H9 (cell line): ENCODE data around the gene SMARCAL1. TPM values are rescaled to one million over a fixed set of nuclear protein-coding genes. Genes with fewer than 3 reads are reported as not detected.
A peak's percentile ranks its signal among the peaks of the same experiment; 100 is the strongest.

Experiments
- DNase-seq: peaks from one replicate; pipeline ENCODE4 v3.0.0-alpha.2; 2017
- H2AFZ ChIP-seq: one replicate; pipeline ENCODE4 v1.6.1; 2013; ENCODE audit warnings: mild to moderate bottlenecking, low read length, control low read depth, moderate library complexity
- H2AK5ac ChIP-seq: 2 replicates; pipeline ENCODE4 v1.6.1; 2013; ENCODE audit warnings: low read length, control low read depth, mixed read lengths; ENCODE audit not compliant: insufficient read length
- H2BK120ac ChIP-seq: one replicate; pipeline ENCODE4 v1.6.1; 2013; ENCODE audit warnings: low read depth, mild to moderate bottlenecking, low read length, control low read depth, inconsistent platforms; ENCODE audit not compliant: poor library complexity, severe bottlenecking
- H2BK12ac ChIP-seq: 2 replicates; pipeline ENCODE4 v1.6.1; 2013; ENCODE audit warnings: low read length, control low read depth, mixed read lengths, low read depth; ENCODE audit not compliant: insufficient read length
- H2BK15ac ChIP-seq: 2 replicates; pipeline ENCODE4 v1.6.1; 2013; ENCODE audit warnings: low read depth, low read length, control low read depth
- H2BK20ac ChIP-seq: one replicate; pipeline ENCODE4 v1.6.1; 2013; ENCODE audit warnings: low read depth, mild to moderate bottlenecking, low read length, control low read depth, inconsistent platforms; ENCODE audit not compliant: poor library complexity, severe bottlenecking
- H2BK5ac ChIP-seq: 2 replicates; pipeline ENCODE4 v1.6.1; 2013; ENCODE audit warnings: low read length, control low read depth, mixed read lengths; ENCODE audit not compliant: insufficient read length
- H3K14ac ChIP-seq: 2 replicates; pipeline ENCODE4 v1.6.1; 2013; ENCODE audit warnings: low read length, control low read depth; ENCODE audit not compliant: insufficient read depth
- H3K18ac ChIP-seq: 2 replicates; pipeline ENCODE4 v1.6.1; 2013; ENCODE audit warnings: low read depth, mild to moderate bottlenecking, mixed read lengths, low read length, control low read depth; ENCODE audit not compliant: insufficient read length
- H3K23ac ChIP-seq: 2 replicates; pipeline ENCODE4 v1.6.1; 2013; ENCODE audit warnings: low read length, control low read depth, mixed read lengths, low read depth; ENCODE audit not compliant: insufficient read length
- H3K23me2 ChIP-seq: 2 replicates; pipeline ENCODE4 v1.6.1; 2013; ENCODE audit warnings: low read depth, mild to moderate bottlenecking, mixed read lengths, low read length, control low read depth; ENCODE audit not compliant: insufficient read length, poor library complexity, severe bottlenecking
- H3K27ac ChIP-seq: 2 replicates; pipeline ENCODE4 v1.5.1; 2013; ENCODE audit warnings: low read length, control low read depth, mixed read lengths, low read depth; ENCODE audit not compliant: insufficient read length
- H3K27me3 ChIP-seq: 2 replicates; pipeline ENCODE4 v1.6.1; 2013; ENCODE audit warnings: low read length, control low read depth, inconsistent platforms; ENCODE audit not compliant: insufficient read depth
- H3K4ac ChIP-seq: 2 replicates; pipeline ENCODE4 v1.6.1; 2013; ENCODE audit warnings: low read depth, mild to moderate bottlenecking, control low read depth, inconsistent platforms, low read length, moderate library complexity
- H3K4me1 ChIP-seq: 2 replicates; pipeline ENCODE4 v1.6.1; 2013; ENCODE audit warnings: low read length, control low read depth, inconsistent platforms; ENCODE audit not compliant: insufficient read depth
- H3K4me2 ChIP-seq: 2 replicates; pipeline ENCODE4 v1.6.1; 2013; ENCODE audit warnings: low read length, control low read depth, mixed read lengths; ENCODE audit not compliant: insufficient read length, insufficient read depth
- H3K56ac ChIP-seq: 2 replicates; pipeline ENCODE4 v1.6.1; 2013; ENCODE audit warnings: low read depth, mild to moderate bottlenecking, mixed read lengths, low read length, control low read depth; ENCODE audit not compliant: insufficient read length
- H3K79me1 ChIP-seq: 2 replicates; pipeline ENCODE4 v1.6.1; 2013; ENCODE audit warnings: low read depth, mild to moderate bottlenecking, moderate library complexity, low read length, control low read depth, inconsistent platforms; ENCODE audit not compliant: insufficient read depth, poor library complexity, severe bottlenecking
- H3K79me2 ChIP-seq: 2 replicates; pipeline ENCODE4 v1.6.1; 2013; ENCODE audit warnings: low read length, control low read depth, inconsistent platforms; ENCODE audit not compliant: insufficient read depth
- H3K9ac ChIP-seq: 2 replicates; pipeline ENCODE4 v1.6.1; 2013; ENCODE audit warnings: low read length, control low read depth, mixed read lengths; ENCODE audit not compliant: insufficient read length; ENCODE audit errors: extremely low read depth
- H3K9me3 ChIP-seq: one replicate; pipeline ENCODE4 v1.6.1; 2013; ENCODE audit warnings: low read depth, low read length, inconsistent platforms; ENCODE audit not compliant: control insufficient read depth
- H3T11ph ChIP-seq: one replicate; pipeline ENCODE4 v1.6.1; 2013; ENCODE audit warnings: mild to moderate bottlenecking, low read length, control low read depth, inconsistent platforms
- H4K20me1 ChIP-seq: one replicate; pipeline ENCODE4 v1.6.1; 2013; ENCODE audit not compliant: control insufficient read depth, insufficient read length, insufficient read depth
- H4K5ac ChIP-seq: 2 replicates; pipeline ENCODE4 v1.6.1; 2013; ENCODE audit warnings: low read depth, mild to moderate bottlenecking, mixed read lengths, low read length, control low read depth; ENCODE audit not compliant: insufficient read length
- H4K8ac ChIP-seq: replicated peaks from 2 replicates; pipeline ENCODE4 v1.6.1; 2013; ENCODE audit warnings: low read length, control low read depth, mixed read lengths, low read depth; ENCODE audit not compliant: insufficient read length
- H4K91ac ChIP-seq: 2 replicates; pipeline ENCODE4 v1.6.1; 2013; ENCODE audit warnings: low read depth, mild to moderate bottlenecking, moderate library complexity, mixed read lengths, low read length, control low read depth; ENCODE audit not compliant: insufficient read length
- H3K27ac Mint-ChIP-seq, 3 experiments: 2 replicates in 2 of 3; 3 replicates in 1 of 3; pipeline ENCODE4 v1.8.0; 2020 to 2021; ENCODE audit warnings: mixed read lengths in 3 of 3, mild to moderate bottlenecking in 1 of 3, moderate library complexity in 1 of 3
- H3K27me3 Mint-ChIP-seq: 2 replicates; pipeline ENCODE4 v1.8.0; 2021; ENCODE audit warnings: low read depth, mild to moderate bottlenecking, moderate library complexity, mixed read lengths
- H3K36me3 Mint-ChIP-seq, 3 experiments: 2 replicates in 2 of 3; 3 replicates in 1 of 3; pipeline ENCODE4 v1.8.0; 2020 to 2021; ENCODE audit warnings: low read depth in 3 of 3, mixed read lengths in 3 of 3; ENCODE audit not compliant: insufficient read depth in 1 of 3
- H3K4me1 Mint-ChIP-seq, 2 experiments: 2 replicates each; pipeline ENCODE4 v1.8.0; 2020; ENCODE audit warnings: mixed read lengths in 2 of 2
- H3K4me3 Mint-ChIP-seq, 2 experiments: 2 replicates in 1 of 2; 3 replicates in 1 of 2; pipeline ENCODE4 v1.8.0; 2020 to 2021; ENCODE audit warnings: mild to moderate bottlenecking in 2 of 2, mixed read lengths in 2 of 2, moderate library complexity in 1 of 2
- H3K9me3 Mint-ChIP-seq, 2 experiments: 2 replicates in 1 of 2; 3 replicates in 1 of 2; pipeline ENCODE4 v1.8.0; 2020; ENCODE audit warnings: mild to moderate bottlenecking in 2 of 2, mixed read lengths in 2 of 2, moderate library complexity in 1 of 2
- WGBS: extraction: QIAGEN DNeasy Blood & Tissue Kit; methylation state at CpG from one replicate; pipeline ENCODE4 v1.1.7; 2013; ENCODE audit warnings: missing lambda C conversion rate, low lambda C conversion rate, mixed read lengths; ENCODE audit not compliant: insufficient read length; ENCODE audit errors: extremely low coverage; 5-methylcytosine and 5-hydroxymethylcytosine counted together
- total RNA-seq: library from RNA; stranded (reverse); gene quantifications from 2 replicates; pipeline ENCODE4 v1.2.1, GENCODE V29; 2021
- TF ChIP-seq, protein P1 (sequence below): fragments of 200-600 bp; sonication (generic); conservative IDR thresholded peaks from 3 replicates; pipeline ENCODE4 v1.8.0; 2021; ENCODE audit warnings: antibody characterized with exemption, mild to moderate bottlenecking

Gene SMARCAL1
- total RNA-seq, 1 experiment from 2014 or later = 16.5 TPM

DNA sequence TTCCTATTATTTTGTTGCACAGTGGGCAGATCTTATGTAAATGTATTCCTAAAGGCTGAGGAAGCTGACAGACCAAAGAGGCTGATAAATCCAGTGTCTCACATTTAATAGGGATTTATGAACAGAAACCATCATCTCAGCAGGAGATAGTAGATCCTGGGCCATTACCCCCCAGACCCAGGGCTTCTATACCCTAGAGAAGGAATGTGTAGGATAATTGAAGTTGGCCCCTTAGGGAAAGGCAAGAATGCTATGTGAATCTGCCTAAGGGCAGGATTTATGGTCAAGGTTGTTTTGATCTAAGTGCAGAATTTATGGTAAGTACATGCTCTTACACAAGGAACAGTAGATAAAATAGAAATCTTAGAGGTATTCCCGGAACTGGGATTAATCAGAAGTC, 115.3 kb downstream of the SMARCAL1 start:
- Histone ChIP-seq H3K9ac (no peak overlapping the region), H4K8ac (no peak overlapping the region), H3K9me3 (no peaks in the 10 kb centered on the region), H3K79me1 (no peaks in the 10 kb centered on the region), H3T11ph (no peak overlapping the region), H2BK20ac (no peak overlapping the region), H2BK120ac (no peak overlapping the region), H3K56ac (no peak overlapping the region), H3K27ac (no peak overlapping the region), H3K27me3 (no peaks in the 10 kb centered on the region), H3K4me2 (no peak overlapping the region), H2AK5ac (no peak overlapping the region), H3K14ac (no peak overlapping the region), H2BK12ac (no peak overlapping the region), H2BK5ac (no peak overlapping the region), H4K91ac (no peak overlapping the region), H3K4ac (no peak overlapping the region), H3K23me2 (no peaks in the 10 kb centered on the region), H2AFZ (no peak overlapping the region), H2BK15ac (no peak overlapping the region), H3K18ac (no peak overlapping the region), H3K4me1 (no peaks in the 10 kb centered on the region; the same call in 1 of the 2 replicates), H3K23ac (no peak overlapping the region), H4K5ac (no peak overlapping the region), H3K79me2 (no peaks in the 10 kb centered on the region), H4K20me1 (no peaks in the 10 kb centered on the region)
- DNase-seq = no peak
- Mint-ChIP-seq H3K27ac (peak overlapping the region in 1 of 3 experiments; percentile 41; a peak in 1 of 7 replicates), H3K36me3 (peaks cover 0 to 12% (median 6%) of the 10 kb centered on the region in 3 experiments; a peak in 5 of 7 replicates), H3K27me3 (no peaks in the 10 kb centered on the region), H3K4me1 (peaks cover 4 to 15% of the 10 kb centered on the region in 2 experiments), H3K4me3 (no peak overlapping the region), H3K9me3 (peaks cover 0 to 7% of the 10 kb centered on the region in 2 experiments; a peak in 2 of 5 replicates)
- TF ChIP-seq, protein P1, sequence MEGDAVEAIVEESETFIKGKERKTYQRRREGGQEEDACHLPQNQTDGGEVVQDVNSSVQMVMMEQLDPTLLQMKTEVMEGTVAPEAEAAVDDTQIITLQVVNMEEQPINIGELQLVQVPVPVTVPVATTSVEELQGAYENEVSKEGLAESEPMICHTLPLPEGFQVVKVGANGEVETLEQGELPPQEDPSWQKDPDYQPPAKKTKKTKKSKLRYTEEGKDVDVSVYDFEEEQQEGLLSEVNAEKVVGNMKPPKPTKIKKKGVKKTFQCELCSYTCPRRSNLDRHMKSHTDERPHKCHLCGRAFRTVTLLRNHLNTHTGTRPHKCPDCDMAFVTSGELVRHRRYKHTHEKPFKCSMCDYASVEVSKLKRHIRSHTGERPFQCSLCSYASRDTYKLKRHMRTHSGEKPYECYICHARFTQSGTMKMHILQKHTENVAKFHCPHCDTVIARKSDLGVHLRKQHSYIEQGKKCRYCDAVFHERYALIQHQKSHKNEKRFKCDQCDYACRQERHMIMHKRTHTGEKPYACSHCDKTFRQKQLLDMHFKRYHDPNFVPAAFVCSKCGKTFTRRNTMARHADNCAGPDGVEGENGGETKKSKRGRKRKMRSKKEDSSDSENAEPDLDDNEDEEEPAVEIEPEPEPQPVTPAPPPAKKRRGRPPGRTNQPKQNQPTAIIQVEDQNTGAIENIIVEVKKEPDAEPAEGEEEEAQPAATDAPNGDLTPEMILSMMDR = no peak
- no CpG with 5 or more reads among the region's 1 CpG for WGBS
